SK-N-SH (cell line): ENCODE measurements around the gene ME3. TPM values are rescaled to one million over a fixed set of nuclear protein-coding genes. Genes with fewer than 3 reads are reported as not detected.

Source experiments
- CTCF ChIA-PET: fragments of 300-600, 350-600 bp; formaldehyde crosslinking; extraction: SDS; loops from one replicate; lab custom pipeline; 2021; lab: Yijun Ruan, JAX
- POLR2A ChIA-PET: fragments of 350-600 bp; sonication (Branson Sonifier 250); formaldehyde crosslinking; extraction: SDS; loops from one replicate; lab custom pipeline; 2020; ENCODE audit warnings: antibody characterized with exemption, inconsistent platforms; lab: Yijun Ruan, JAX
- DNase-seq: peaks from one replicate; pipeline ENCODE4 v3.0.0; 2012
- H2AFZ ChIP-seq: fragments of 200-600 bp; sonication (generic); 2 replicates; pipeline ENCODE4 v1.8.1; 2016; ENCODE audit warnings: antibody characterized with exemption, mild to moderate bottlenecking, low read depth
- H3F3A ChIP-seq: fragments of 200-600 bp; sonication (generic); replicated peaks from 2 replicates; pipeline ENCODE3; 2016; ENCODE audit warnings: antibody characterized with exemption, mild to moderate bottlenecking; ENCODE audit not compliant: insufficient read depth
- H3K27ac ChIP-seq, 2 experiments: fragments of 200-500 bp in 1 of 2; fragments of 200-600 bp in 1 of 2; sonication (Bioruptor generic) in 1 of 2; sonication (generic), shearing (Covaris generic) in 1 of 2; 2 replicates each; pipeline versions ENCODE4 v1.5.1 to v1.6.1; 2014 to 2016; ENCODE audit warnings: low read depth in 2 of 2, inconsistent platforms in 1 of 2, low read length in 1 of 2, mild to moderate bottlenecking in 1 of 2, mixed read lengths in 1 of 2
- H3K27me3 ChIP-seq: fragments of 200-600 bp; sonication (generic), shearing (Covaris generic); 2 replicates; pipeline ENCODE4 v1.6.1; 2016; ENCODE audit warnings: mixed run types; ENCODE audit not compliant: insufficient read depth
- H3K36me3 ChIP-seq, 2 experiments: fragments of 200-500 bp in 1 of 2; fragments of 200-600 bp in 1 of 2; sonication (Bioruptor generic) in 1 of 2; sonication (generic) in 1 of 2; replicated peaks in 1 of 2; 2 replicates each; pipeline versions ENCODE3 to v1.5.1; 2014 to 2016; ENCODE audit warnings: low read length in 1 of 2, mild to moderate bottlenecking in 1 of 2; ENCODE audit not compliant: insufficient read depth in 2 of 2, control insufficient read depth in 1 of 2
- H3K4me1 ChIP-seq, 2 experiments: fragments of 200-500 bp in 1 of 2; fragments of 200-600 bp in 1 of 2; sonication (Bioruptor generic) in 1 of 2; sonication (generic), shearing (Covaris generic) in 1 of 2; 2 replicates each; pipeline versions ENCODE4 v1.5.1 to v1.6.1; 2014 to 2016; ENCODE audit warnings: low read depth in 1 of 2, low read length in 1 of 2, mixed run types in 1 of 2; ENCODE audit not compliant: insufficient read depth in 2 of 2, control insufficient read depth in 1 of 2
- H3K4me2 ChIP-seq: fragments of 200-600 bp; sonication (generic), shearing (Covaris generic); 2 replicates; pipeline ENCODE4 v1.6.1; 2017; ENCODE audit warnings: mixed run types
- H3K4me3 ChIP-seq, 2 experiments: fragments of 200-500 bp in 1 of 2; fragments of 200-600 bp in 1 of 2; sonication (Bioruptor generic) in 1 of 2; sonication (generic), shearing (Covaris generic) in 1 of 2; 2 replicates each; pipeline versions ENCODE4 v1.5.1 to v1.8.1; 2014 to 2016; ENCODE audit warnings: low read depth in 2 of 2, inconsistent platforms in 1 of 2, low read length in 1 of 2, mild to moderate bottlenecking in 1 of 2, mixed read lengths in 1 of 2, moderate library complexity in 1 of 2
- H3K79me2 ChIP-seq: fragments of 200-600 bp; sonication (generic); 2 replicates; pipeline ENCODE4 v1.8.1; 2017; ENCODE audit warnings: mild to moderate bottlenecking; ENCODE audit not compliant: insufficient read depth
- H3K9ac ChIP-seq: fragments of 200-600 bp; sonication (generic); 2 replicates; pipeline ENCODE4 v1.6.1; 2017; ENCODE audit warnings: mixed run types
- H3K9me2 ChIP-seq: fragments of 200-600 bp; sonication (generic); 2 replicates; pipeline ENCODE4 v1.6.1; 2017; ENCODE audit warnings: mixed run types
- H3K9me3 ChIP-seq: fragments of 200-600 bp; sonication (generic); 2 replicates; pipeline ENCODE4 v1.6.1; 2017; ENCODE audit warnings: mixed run types, mild to moderate bottlenecking, moderate library complexity
- H4K20me1 ChIP-seq: fragments of 200-600 bp; sonication (generic); 2 replicates; pipeline ENCODE4 v1.6.1; 2017; ENCODE audit warnings: mild to moderate bottlenecking, mixed run types; ENCODE audit not compliant: insufficient read depth
- EZH2phosphoT487 ChIP-seq: fragments of 200-600 bp; sonication (generic); IDR thresholded peaks from 2 replicates; pipeline ENCODE4 v1.6.1; 2017; ENCODE audit warnings: low read depth, mixed run types, mild to moderate bottlenecking, antibody characterized with exemption, moderate library complexity, borderline replicate concordance
- FOXJ3 ChIP-seq: sonication (generic); formaldehyde crosslinking; IDR thresholded peaks from 2 replicates; pipeline ENCODE4 v1.5.1; 2020; ENCODE audit warnings: mild to moderate bottlenecking, missing genetic modification reagents
- MEF2A ChIP-seq: IDR thresholded peaks from 2 replicates; pipeline ENCODE4 v1.4.0; 2012; ENCODE audit warnings: low read depth, borderline replicate concordance
- RCOR1 ChIP-seq: fragments of 150-350 bp; IDR thresholded peaks from 2 replicates; pipeline ENCODE4 v1.6.1; 2017; ENCODE audit warnings: antibody characterized with exemption, low read length
- SIN3A ChIP-seq: IDR thresholded peaks from 2 replicates; pipeline ENCODE4 v1.6.1; 2012; ENCODE audit warnings: low read depth, mild to moderate bottlenecking, low read length, moderate library complexity, borderline replicate concordance
- SMC3 ChIP-seq: IDR thresholded peaks from 2 replicates; pipeline ENCODE4 v1.6.1; 2012; ENCODE audit warnings: low read depth, low read length, improper control_type of control experiment
- TCF12 ChIP-seq: IDR thresholded peaks from 2 replicates; pipeline ENCODE4 v1.4.0; 2012
- USF1 ChIP-seq: IDR thresholded peaks from 2 replicates; pipeline ENCODE4 v1.4.0; 2012; ENCODE audit warnings: low read depth, borderline replicate concordance
- ZBTB33 ChIP-seq: IDR thresholded peaks from 2 replicates; pipeline ENCODE4 v1.4.0; 2012; ENCODE audit warnings: low read depth, borderline replicate concordance
- WGBS: methylation state at CpG from one replicate; pipeline ENCODE4 v1.1.6; 2017; ENCODE audit warnings: low lambda C conversion rate; 5-methylcytosine and 5-hydroxymethylcytosine counted together
- polyA plus RNA-seq, 3 experiments: library from polyadenylated mRNA; depleted of rRNA; stranded (reverse); fragments of >200 nt; gene quantifications; 2 replicates each; pipeline ENCODE4 v1.2.3, GENCODE V29; 2012

ME3 gene
- polyA plus RNA-seq, 1 of the 3 experiments (the other 2 are of a cell fraction) = 22.0 TPM

- peaks cover 0 to under 1% of the 10 kb centered on the region in 2 experiments; a peak in 2 of 4 replicates for H3K4me1 ChIP-seq
- POLR2A ChIA-PET = no interaction called here
- WGBS = 94% methylated on average over 2 of the region's 2 CpGs
- H3K9me3 ChIP-seq = 0 out of 2 replicates have a peak, but pooled peaks cover under 1% of the 10 kb centered on the region
- H3K4me3 ChIP-seq = no peak overlapping the region
- no peaks in the 10 kb centered on the region for H3K9me2 ChIP-seq
- no peak overlapping the region for H3K9ac ChIP-seq
- H3K27ac ChIP-seq = no peak overlapping the region
- no peak for TF ChIP-seq RCOR1
- no peak for TF ChIP-seq ZBTB33
- TF ChIP-seq SMC3 = no peak
- no peak for TF ChIP-seq USF1
- no peaks in the 10 kb centered on the region for H3K27me3 ChIP-seq
- H3K4me2 ChIP-seq = no peak overlapping the region
- no peaks in the 10 kb centered on the region for H3K79me2 ChIP-seq
- no peak for DNase-seq
- peaks cover 11% of the 10 kb centered on the region for H3F3A ChIP-seq
- H3K36me3 ChIP-seq = peaks cover 0 to 5% of the 10 kb centered on the region in 2 experiments
- H2AFZ ChIP-seq = no peak overlapping the region
- CTCF ChIA-PET = no interaction called here
- H4K20me1 ChIP-seq = no peaks in the 10 kb centered on the region
Observed at GRCh38 chr11:86704710-86705109, 32.3 kb upstream of the ME3 start.

GRCh38 chr11:86703987-86704386, 31.6 kb upstream of the ME3 start:
- Histone ChIP-seq H4K20me1 (no peaks in the 10 kb centered on the region), H3K9me2 (no peaks in the 10 kb centered on the region), H3K79me2 (no peaks in the 10 kb centered on the region), H3K27me3 (no peaks in the 10 kb centered on the region), H3K27ac (no peak overlapping the region), H3K4me2 (no peak overlapping the region), H3K4me3 (no peak overlapping the region), H3K9me3 (no peaks in the 10 kb centered on the region), H3K4me1 (peaks cover 0 to 8% of the 10 kb centered on the region in 2 experiments; a peak in 2 of 4 replicates), H3K36me3 (no peaks in the 10 kb centered on the region), H3K9ac (no peak overlapping the region), H3F3A (peaks cover 11% of the 10 kb centered on the region), H2AFZ (no peak overlapping the region)
- TF ChIP-seq EZH2phosphoT487 = no peak
- TF ChIP-seq SIN3A = no peak
- no peak for TF ChIP-seq TCF12
- TF ChIP-seq MEF2A = no peak
- no peak for TF ChIP-seq FOXJ3 (CRISPR knock-in tag)
- no peak for DNase-seq
- WGBS = 86% methylated on average over 7 of the region's 7 CpGs
- POLR2A ChIA-PET = interaction anchor here (0.6 kb wide), 1 partner anchor 36 kb away, joined by 3 read pairs; no protein-coding TSS in a partner anchor
- CTCF ChIA-PET = no interaction called here
